GM19395 (cell line): Measurements from ENCODE around the gene TMC7.

Experiments
- ATAC-seq: cut with Tn5 transposase; IDR thresholded peaks from one replicate; pipeline ENCODE4 v1.9.1; 2021; ENCODE audit warnings: mild to moderate bottlenecking, moderate library complexity; ENCODE audit not compliant: unreplicated experiment

The TMC7 gene

DNA sequence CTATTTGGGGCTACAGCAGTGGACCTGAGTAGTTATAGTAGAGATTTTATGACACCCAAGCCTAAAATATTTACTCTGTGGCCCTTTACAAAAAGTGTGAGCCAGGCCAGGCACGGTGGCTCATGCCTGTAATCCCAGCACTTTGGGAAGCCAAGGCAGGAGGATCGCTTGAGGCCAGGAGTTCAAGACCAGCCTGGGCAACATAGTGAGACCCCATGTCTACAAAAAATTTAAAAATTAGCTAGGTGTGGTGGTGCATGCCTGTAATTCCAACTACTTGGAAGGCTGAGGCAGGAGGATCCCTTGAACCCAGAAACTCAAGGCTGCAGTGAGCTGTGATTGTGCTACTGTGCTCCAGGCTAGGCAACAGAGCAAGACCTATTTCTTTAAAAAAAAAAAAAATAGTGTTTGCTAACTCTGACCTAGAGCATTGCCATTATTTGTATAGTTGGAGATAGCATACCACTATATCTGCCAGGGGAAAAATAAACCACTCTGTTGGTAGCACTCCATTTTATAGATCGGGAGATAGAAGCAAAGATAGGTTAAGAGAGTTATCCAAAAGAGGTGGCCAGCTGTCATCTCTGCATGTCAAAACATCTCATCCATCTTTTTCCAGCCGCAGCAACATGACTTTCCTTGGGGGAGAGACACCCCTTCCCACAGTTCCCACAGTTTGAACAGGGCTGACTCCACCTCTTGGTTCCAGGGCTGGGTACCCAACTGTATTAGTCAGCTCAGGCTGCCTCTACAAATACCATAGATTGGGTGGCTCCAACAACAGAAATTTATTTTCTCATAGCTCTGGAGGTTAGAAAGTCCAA, 127.0 kb downstream of the TMC7 start:
- no peak for ATAC-seq

GRCh38 chr16:19112099-19112407, 128.3 kb downstream of the TMC7 start:
- no peak for ATAC-seq
